Measurements from ENCODE around the gene EIF3I. TPM values are rescaled to one million over a fixed set of nuclear protein-coding genes. Genes with fewer than 3 reads are reported as not detected.

EIF3I gene
- total RNA-seq, 1 donor from 2014 or later, result 283 TPM

DNA sequence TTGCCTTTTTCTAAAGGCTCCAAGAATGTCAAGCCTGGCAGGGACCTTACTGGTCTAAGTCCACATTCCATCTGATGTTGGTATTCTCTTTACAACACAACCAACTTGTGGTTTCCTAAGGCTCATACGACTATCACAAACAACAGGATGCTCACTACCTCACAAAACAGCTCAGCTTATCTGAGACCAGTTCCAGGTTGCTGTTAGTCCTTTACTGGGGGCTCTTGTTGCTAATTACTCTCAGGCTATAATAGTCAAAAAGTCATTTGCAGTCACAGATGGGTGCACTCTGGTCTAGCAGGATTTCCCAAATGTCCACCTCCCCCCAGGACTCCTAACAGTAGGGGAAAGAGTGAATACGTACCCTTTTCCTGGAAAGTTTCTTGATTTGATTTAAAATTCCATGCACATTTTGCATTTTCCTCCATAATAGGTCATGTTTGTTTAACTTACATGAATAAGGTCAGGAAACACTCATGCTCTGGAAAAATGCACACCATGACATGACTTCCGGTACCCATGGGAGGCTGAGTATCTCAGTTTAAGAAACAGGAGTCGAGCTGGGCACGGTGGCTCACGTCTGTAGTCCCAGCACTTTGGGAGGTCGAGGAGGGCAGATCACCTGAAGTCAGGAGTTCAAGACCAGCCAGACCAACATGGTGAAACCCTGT is 44.8 kb downstream of the EIF3I start:
- peak; percentile 72 for DNase-seq (ENCODE audit: low read depth)

DNA sequence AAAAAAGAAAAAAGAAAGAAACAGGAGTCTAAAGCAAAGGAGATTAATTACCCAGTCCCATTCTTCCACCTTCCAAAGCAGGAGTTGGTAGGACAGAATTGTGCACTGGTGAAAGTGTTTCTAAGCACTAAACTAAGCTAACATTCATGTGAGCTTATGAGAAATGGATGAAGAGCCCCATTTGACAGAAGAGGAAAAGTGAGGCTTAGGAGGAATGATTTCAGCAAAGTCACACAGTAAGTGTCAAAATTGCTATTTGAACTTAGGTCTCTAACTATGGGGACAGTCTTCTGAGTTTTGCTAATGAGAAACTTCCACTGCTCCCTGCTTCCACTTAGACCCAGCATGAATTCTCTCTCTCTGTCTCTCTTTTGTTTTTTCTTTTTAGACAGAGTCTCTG is 47.5 kb downstream of the EIF3I start:
- no peak for DNase-seq (ENCODE audit: low read depth)

DNA sequence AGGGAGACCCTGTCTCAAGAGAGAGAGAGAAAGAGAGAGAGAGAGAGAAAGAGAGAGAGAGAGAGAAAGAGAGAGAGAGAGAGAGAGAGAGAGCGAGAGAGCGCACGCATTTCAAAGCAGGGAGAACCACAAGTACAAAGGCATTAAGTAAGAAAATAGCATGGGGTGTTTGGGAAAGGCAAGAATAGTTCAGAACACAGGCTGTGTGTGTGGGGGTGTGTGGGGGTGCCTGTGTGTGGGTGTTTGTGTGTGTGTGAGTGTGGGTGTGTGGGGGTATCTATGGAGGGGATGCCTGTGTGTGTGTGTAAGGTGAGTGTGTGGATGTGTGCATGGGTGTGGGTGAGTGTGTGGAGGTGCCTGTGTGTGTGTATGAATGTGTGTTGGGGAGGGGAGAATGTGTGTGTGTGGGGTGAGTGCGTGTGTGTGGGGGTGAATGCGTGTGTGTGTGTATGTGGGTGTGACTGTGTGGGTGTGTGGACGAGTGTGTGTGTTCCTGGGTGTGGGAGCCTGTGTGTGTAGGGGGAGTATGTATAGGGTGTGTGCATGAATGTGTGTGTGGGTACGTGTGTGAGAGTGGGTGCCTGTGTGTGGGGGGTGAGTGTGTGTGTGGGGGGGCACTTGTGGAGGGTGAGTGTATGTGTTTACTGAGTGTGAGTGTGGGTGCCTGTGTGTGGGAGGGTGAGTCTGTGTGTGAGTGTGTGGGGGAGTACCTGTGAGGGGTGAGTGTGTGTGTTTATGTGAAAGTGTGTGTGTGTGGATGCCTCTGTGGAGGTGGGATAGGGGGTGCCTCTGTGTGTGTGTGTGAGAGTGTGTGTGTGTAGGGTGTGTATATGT is 50.6 kb downstream of the EIF3I start:
- no peak for DNase-seq (ENCODE audit: low read depth)

DNA sequence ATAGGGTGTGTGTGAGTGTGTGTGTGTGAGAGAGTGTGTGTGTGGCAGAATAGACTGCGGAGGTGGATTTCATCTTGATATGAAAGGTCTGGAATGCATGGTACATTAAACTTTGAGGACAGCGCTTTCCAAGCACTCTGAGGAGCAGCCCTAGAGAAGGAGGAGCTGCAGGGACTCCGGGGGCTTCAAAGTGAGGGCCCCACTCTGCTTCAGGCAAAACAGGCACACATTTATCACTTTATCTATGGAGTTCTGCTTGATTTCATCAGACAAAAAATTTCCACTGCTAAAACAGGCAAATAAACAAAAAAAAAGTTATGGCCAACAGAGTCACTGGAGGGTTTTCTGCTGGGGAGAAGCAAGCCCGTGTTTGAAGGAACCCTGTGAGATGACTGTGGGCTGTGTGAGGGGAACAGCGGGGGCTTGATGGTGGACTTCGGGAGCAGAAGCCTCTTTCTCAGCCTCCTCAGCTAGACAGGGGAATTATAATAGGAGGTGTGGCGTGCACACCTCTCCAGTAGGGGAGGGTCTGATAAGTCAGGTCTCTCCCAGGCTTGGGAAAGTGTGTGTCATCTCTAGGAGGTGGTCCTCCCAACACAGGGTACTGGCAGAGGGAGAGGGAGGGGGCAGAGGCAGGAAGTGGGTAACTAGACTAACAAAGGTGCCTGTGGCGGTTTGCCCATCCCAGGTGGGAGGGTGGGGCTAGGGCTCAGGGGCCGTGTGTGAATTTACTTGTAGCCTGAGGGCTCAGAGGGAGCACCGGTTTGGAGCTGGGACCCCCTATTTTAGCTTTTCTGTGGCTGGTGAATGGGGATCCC is 51.4 kb downstream of the EIF3I start:
- DNase-seq (ENCODE audit: low read depth), result peak; percentile 37

DNA sequence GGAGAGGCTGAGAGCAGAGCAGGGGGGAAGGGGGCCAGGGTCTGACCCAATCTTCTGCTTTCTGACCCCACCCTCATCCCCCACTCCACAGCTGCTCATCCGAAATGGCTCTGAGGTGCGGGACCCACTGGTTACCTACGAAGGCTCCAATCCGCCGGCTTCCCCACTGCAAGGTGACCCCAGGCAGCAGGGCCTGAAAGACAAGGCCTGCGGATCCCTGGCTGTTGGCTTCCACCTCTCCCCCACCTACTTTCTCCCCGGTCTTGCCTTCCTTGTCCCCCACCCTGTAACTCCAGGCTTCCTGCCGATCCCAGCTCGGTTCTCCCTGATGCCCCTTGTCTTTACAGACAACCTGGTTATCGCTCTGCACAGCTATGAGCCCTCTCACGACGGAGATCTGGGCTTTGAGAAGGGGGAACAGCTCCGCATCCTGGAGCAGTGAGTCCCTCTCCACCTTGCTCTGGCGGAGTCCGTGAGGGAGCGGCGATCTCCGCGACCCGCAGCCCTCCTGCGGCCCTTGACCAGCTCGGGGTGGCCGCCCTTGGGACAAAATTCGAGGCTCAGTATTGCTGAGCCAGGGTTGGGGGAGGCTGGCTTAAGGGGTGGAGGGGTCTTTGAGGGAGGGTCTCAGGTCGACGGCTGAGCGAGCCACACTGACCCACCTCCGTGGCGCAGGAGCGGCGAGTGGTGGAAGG is 52.6 kb downstream of the EIF3I start:
- no peak for DNase-seq (ENCODE audit: low read depth)

DNA sequence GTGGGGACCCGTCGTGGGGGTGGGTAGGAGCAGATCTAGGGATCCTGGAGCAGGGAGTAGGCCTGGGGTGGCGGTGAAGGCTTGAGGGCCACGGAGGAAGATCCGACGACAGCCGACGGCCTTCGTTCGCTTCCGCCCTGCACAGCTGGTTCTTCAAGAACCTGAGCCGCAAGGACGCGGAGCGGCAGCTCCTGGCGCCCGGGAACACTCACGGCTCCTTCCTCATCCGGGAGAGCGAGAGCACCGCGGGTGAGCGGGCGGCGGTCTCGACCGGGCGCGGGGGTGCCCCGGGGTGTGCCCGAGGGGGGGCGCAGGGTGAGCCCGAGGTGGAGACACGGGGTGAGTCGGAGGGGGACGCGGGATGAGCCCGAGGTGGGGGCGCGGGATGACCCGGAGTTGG is 53.2 kb downstream of the EIF3I start:
- DNase-seq (ENCODE audit: low read depth), result no peak

DNA sequence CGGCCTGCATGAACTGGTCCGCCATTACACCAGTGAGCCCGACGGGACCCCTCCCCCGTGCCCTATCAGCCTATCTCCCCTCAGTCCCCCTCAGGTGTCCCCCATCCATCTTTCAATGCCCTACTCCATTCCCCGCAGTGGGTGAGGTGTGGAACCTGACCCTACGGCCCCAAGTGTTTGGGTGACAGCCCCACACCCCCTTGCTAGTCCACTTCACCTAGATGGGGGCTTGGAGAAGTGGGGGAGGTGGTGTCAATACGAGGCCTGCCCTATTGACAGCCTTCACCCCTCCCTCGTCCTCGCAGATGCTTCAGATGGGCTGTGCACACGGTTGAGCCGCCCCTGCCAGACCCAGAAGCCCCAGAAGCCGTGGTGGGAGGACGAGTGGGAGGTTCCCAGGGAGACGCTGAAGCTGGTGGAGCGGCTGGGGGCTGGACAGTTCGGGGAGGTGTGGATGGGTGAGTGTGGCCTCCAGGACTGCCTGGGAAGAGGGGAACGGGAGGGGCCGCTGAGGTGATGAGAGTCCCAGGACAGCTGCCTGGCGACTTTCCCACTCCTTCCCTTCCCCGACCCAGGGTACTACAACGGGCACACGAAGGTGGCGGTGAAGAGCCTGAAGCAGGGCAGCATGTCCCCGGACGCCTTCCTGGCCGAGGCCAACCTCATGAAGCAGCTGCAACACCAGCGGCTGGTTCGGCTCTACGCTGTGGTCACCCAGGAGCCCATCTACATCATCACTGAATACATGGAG is 54.0 kb downstream of the EIF3I start:
- no peak for DNase-seq (ENCODE audit: low read depth)

Other genes starting within 250 kb of the EIF3I start
- gene KHDRBS1, start 208.5 kb upstream of the EIF3I start, total RNA-seq, result 49.0 and 118 TPM in 2 replicates
- 3.1 and 4.7 TPM in 2 replicates for gene TMEM39B, start 149.5 kb upstream of the EIF3I start, total RNA-seq
- 43.1 and 67.9 TPM in 2 replicates for gene KPNA6, start 114.4 kb upstream of the EIF3I start, total RNA-seq
- gene TXLNA, start 42.7 kb upstream of the EIF3I start, total RNA-seq, result 75.7 and 91.6 TPM in 2 replicates
- gene CCDC28B, start 21.8 kb upstream of the EIF3I start, total RNA-seq, result 6.9 and 12.7 TPM in 2 replicates
- 0.87 and 2.1 TPM in 2 replicates for gene IQCC, start 16.7 kb upstream of the EIF3I start, total RNA-seq
- gene DCDC2B, start 13.3 kb upstream of the EIF3I start, total RNA-seq, result not detected in 2 replicates
- 9.4 and 19.8 TPM in 2 replicates for gene TMEM234, start 54 bp upstream of the EIF3I start, total RNA-seq
- gene FAM167B, start 24.8 kb downstream of the EIF3I start, total RNA-seq, result 0.20 TPM in 1 of 2 replicates, not detected in the other
- gene LCK, start 28.9 kb downstream of the EIF3I start, total RNA-seq, result 0.10 and 0.69 TPM in 2 replicates
- gene HDAC1, start 69.7 kb downstream of the EIF3I start, total RNA-seq, result 113 and 117 TPM in 2 replicates
- gene MARCKSL1, start 113.8 kb downstream of the EIF3I start, total RNA-seq, result 32.8 and 70.9 TPM in 2 replicates
- 1.5 and 1.9 TPM in 2 replicates for gene FAM229A, start 140.1 kb downstream of the EIF3I start, total RNA-seq
- gene TSSK3, start 140.1 kb downstream of the EIF3I start, total RNA-seq, result 0.20 TPM in 1 of 2 replicates, not detected in the other
- 85.1 and 90.1 TPM in 2 replicates for gene BSDC1, start 172.0 kb downstream of the EIF3I start, total RNA-seq
- gene ZBTB8B, start 242.7 kb downstream of the EIF3I start, total RNA-seq, result under 0.01 TPM in 1 of 2 replicates, not detected in the other

Measured in renal cortical epithelial cell (primary cell).